Activated naive CD4-positive, alpha-beta T cell treated with Interleukin-2 at 50 U/mL for 16 hours (primary cell): ENCODE results near the gene SNCB.
A peak's percentile ranks its signal among the peaks of the same experiment; 100 is the strongest.

Experiments
- DNase-seq: peaks from one replicate; pipeline ENCODE4 v3.0.0-alpha.2; 2020

The SNCB gene

DNA sequence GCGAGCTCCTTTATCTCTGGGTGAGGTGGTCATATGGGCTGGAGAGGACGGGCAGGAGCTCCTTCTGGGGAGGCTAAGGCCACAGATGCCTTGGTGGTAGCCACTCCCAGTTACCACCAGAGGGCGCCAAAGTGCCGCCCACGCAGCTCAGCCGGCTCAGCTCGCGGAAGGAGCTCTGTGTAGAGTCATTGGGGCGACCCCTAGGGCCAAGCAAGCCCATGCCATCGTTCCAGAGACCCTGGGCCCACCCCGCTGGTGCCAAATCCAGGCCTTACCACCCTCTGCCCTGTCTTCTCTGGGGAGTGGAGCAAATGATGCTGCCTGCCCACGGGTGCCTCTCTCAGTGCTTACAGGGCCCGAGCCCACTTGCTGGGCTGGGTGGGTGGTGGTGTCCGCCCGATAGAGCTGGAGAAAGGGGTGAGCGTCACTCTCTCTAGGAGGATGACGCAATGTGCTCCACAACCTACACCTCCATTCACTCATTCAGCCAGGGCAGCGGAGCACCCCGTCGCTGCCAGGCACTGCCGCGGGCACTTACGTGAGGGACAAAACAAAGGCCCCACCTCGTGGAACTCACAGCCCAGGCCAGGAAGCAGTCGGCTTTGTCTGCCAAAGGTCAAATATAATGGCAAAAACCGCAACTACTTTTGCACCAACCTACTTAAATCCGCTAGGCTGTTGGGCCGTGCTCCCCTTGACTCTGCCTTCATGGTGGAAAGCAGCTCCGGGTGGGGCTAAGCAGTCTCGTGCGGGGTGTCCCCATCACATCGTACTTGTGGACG lies 30.7 kb upstream of the SNCB start:
- DNase-seq = peak; percentile 83

DNA sequence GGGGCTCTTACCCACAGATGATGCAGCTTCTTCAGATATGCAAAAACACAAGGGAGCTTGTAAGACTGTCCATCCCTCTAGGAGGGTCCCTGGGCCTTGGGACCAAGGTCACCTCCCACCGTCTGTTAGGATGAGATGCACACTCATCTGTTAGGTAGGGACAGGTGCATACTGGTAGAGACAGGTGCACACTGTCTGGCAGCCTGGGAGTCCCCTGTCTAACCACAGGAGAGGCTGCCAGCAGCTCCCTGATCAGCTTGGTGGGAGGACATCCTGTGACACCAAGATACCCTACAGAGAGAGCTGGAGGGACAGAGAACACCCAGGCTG lies 30.2 kb upstream of the SNCB start:
- no peak for DNase-seq

DNA sequence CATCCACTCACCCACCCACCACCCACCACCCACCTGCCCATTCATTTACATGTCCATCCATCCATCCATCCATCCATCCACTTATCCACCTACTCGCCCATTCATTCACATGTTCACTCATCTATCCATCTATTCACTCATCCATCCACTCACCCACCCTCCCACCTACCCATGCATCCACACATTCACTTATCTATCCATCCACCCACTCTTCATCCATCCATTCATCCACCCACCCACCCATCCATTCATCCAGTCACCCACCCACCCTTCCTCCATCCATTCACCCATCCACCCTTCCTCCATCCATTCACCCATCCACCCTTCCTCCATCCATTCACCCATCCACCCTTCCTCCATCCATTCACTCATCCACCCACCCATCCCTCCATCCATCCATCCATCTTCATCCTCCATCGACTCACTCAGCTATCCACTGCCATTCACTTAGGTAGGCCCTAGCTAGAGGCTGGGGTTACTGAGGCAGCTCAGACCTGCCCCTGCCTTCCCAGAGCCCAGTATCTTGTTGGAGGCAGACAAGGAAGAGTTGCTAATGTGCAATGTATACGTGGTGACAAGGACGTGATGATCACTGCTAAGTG lies 29.6 kb upstream of the SNCB start:
- no peak for DNase-seq

DNA sequence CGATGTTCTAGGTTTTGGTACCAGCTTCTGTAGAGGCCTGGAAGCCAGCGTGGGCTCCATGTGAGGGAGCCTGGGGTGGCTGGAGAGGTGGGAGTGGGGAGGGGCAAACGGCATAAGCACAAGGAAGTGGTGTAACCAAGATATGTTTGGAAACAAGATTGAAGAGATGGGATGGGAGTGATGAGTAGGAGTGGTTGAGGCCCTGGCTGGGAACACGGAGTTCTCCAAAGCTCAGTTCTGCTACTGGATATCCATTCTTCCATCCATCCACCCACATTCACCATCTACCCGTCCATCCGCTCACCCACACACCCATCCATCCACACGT lies 29.1 kb upstream of the SNCB start:
- DNase-seq = no peak

DNA sequence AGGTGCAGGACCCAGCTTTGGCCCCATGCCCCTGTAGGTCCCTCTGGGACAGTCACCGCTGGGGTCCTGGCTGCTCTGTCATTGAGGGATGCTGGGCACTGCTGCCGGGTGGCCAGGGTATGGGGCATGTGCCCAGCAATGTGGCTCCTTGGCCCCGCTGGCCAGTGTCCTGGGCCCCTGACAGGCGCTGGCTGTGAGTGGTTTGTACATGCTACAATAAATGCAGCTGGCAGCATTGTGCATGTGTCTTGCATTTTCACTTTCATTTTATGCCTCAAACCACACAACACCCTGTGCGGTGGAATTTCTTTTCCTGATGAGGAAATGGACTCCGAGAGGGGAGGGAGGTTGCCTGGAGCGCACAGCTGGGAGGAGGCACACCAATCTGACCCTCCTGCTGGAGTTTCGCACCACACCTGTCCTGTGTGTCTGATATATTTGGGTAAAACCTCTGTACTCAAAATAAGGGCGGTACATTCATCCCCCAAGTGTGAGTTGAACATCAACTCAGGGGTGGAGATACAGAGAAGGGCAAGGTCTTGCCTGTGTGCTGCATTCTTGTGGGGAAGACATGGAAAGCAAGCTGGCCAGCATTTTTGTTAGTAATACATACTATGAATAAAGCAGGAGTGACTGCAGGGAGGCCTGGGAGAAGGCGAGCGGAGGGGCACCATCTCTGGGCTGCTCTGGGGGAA lies 28.6 kb upstream of the SNCB start:
- peak; percentile 9 for DNase-seq

DNA sequence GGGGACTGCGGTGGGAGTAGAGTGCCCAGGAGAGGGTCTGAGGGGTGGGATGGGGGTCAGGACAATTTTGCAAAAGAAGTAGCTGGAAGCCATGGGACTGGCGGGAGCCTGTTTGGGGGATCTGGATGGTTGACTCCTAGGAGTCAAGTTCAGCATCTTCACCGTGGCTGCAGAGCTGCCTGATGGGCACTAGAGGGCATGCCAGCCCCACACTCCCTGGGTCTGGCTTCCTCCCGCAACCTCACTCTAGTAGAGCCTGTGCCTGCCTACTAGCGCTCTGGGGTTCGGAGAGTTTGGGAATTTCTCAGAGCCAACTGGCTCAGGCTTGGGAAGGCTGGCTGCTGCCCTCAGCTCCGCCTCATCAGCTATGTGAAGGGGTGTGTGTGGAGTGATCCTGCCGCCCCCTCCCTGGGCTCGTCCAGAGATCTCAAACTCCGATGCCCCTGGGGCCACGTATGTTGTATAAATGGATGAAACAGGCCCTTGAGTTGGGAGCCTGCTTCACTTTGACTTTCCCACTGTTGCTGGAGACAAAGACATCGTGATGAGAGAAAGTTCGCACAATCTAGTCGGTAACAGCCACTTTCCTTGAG lies 27.8 kb upstream of the SNCB start:
- DNase-seq = peak; percentile 71

DNA sequence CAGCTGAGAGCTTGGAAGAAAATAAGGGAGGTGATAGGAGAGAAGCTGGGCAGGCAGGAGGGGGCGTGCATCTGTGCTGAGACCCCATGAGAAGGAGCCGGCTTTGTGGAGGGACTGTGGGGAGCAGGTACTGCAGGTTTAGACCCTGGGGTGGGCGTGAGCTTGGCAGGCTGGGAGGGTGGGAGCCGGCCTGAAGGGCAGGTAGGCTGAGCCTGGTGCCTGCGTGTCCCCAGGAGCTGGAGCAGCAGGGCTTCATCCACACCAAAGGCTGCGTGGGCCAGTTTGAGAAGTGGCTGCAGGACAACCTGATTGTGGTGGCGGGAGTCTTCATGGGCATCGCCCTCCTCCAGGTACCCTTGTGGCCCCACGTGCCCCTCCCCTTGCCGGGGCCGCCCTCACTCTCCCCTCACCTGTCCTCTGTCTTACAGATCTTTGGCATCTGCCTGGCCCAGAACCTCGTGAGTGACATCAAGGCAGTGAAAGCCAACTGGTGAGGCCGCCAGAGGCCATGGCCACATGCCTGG lies 26.2 kb upstream of the SNCB start:
- no peak for DNase-seq

GRCh38 chr5:176654856-176655255 lies 24.5 kb upstream of the SNCB start:
- peak; percentile 19 for DNase-seq

- peak; percentile 91 for DNase-seq
Observed at GRCh38 chr5:176653401-176654385, 23.4 kb upstream of the SNCB start.

GRCh38 chr5:176652136-176652535 lies 21.8 kb upstream of the SNCB start:
- no peak for DNase-seq

DNA sequence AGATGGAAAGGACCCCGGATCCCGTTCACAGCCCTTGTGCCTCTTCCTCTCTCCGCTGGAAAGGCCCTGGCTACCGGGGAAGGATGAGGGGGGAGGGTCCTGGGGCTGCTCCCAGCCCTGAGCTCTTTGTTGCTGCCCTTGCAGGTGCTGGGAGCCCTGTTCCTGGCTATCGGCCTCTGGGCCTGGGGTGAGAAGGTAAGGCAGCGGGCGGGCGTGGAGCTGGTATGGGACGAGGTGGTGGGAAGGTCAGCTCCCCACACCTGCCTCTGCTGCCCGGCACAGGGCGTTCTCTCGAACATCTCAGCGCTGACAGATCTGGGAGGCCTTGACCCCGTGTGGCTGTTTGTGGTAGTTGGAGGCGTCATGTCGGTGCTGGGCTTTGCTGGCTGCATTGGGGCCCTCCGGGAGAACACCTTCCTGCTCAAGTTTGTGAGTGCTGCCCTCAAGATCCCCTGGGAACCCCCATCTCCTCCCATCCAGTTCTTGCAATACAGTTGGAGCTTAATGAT lies 21.2 kb upstream of the SNCB start:
- no peak for DNase-seq

- DNase-seq = no peak
Observed at GRCh38 chr5:176650354-176650884, 20.1 kb upstream of the SNCB start.

GRCh38 chr5:176648474-176649194 lies 18.3 kb upstream of the SNCB start:
- peak; percentile 33 for DNase-seq

DNA sequence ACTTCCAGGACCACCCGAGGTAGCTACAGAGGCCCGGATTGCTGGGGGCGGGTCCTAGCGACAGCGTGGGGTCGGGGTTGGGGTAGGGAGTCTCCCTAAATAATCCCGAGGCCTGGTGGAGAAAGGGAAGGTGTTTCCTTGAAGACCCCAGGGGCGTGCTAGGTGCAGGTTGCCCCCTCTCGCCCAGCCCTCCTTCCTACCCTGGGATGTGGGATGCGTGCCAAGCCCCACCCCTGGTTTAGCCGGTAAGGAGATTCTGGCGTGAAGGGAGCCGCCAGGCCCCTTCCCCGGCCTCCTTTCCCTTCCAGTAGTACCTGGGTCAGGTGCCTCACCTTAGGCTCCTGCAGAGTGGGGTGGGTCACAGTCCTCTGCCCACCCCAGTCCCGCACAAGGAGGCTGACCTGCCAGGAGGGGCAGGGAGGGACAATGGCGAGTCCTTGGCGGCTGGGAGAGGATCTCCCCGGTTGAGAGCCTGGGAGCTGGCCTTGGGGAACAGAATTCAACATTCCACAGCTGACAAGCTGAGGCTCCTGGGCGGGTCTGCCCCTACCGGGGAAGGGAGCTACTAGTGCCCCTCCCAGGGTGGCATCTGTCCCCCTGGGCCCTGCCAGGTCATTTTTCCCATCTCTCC lies 17.6 kb upstream of the SNCB start:
- peak; percentile 12 for DNase-seq

GRCh38 chr5:176647030-176647842 lies 16.9 kb upstream of the SNCB start, which contains the start of gene TSPAN17:
Gene TSPAN17 (plus strand): TSS chr5:176647484. CDS start chr5:176647616, 132 bp downstream.
- peak; percentile 100 for DNase-seq

DNA sequence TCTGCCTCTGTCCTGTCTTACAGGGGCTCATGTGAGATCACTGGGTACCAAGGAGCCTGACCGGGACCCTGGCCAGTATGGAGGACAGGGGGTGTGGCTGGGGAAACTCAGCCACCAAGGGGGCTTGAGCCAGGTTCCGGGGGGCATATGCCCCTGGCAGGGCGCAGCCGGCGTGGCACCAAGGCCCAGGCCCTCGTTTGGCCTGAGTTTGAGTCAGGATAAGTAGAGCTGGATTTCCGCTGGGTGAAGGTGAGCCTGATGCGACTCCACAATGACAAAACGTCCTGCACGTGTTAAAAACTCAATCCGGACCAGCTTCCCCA lies 16.3 kb upstream of the SNCB start:
- DNase-seq = no peak

- no peak for DNase-seq
Observed at GRCh38 chr5:176646049-176646706, 15.8 kb upstream of the SNCB start.

DNA sequence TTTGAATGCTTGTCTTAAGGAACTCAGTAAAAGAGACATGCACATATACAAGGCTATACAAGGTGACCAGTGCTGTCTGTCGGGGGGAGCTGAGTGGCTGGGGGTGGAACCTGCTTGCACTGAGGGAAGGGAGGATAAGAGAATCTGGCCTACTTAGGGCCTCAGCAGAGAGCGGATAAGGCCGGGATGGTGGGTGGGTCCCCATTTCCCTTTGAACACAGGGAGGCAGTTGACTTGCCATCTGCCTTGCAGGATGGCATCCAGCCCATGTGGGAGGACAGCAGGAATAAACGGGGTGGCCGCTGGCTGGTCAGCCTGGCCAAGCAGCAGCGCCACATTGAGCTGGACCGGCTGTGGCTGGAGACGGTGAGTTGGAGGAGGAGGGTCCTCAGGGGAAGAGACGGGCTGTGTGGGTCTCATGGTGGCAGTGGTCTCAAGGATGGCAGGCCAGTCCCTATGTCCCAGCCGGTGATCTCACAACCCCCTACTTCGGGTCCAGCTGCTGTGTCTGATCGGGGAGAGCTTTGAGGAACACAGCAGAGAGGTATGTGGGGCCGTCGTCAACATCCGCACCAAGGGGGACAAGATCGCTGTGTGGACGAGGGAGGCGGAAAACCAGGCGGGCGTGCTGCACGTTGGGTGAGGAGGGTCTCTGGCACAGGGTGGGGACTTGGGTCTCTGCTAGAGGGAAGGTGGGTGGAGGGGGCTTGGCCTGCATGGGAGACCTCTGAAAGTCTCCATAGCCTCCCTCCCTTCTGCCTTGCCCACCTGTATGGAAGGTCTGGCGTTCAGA lies 14.7 kb upstream of the SNCB start:
- no peak for DNase-seq

GRCh38 chr5:176644294-176644693 lies 14.0 kb upstream of the SNCB start:
- DNase-seq = no peak
